Thoracic aorta (tissue), 2 donors: Measurements from ENCODE around the gene EHMT1. TPM values are rescaled to one million over a fixed set of nuclear protein-coding genes. Genes with fewer than 3 reads are reported as not detected.

Experiments used
- ATAC-seq: fragments of 150-250 bp; one replicate; pipeline ENCODE4 v1.8.0; 2017; ENCODE audit warnings: low read depth; ENCODE audit not compliant: insufficient number of reproducible peaks, low FRiP score
- DNase-seq: peaks from one replicate; pipeline ENCODE4 v3.0.0-alpha.2; 2020; ENCODE audit warnings: low spot score
- H3K27ac ChIP-seq, 2 donors: fragments of 200-600 bp; sonication (generic); 1 replicate in 1 of 2; 2 replicates in 1 of 2; pipeline ENCODE4 v1.5.1; 2016; ENCODE audit warnings: mild to moderate bottlenecking in 2 of 2, moderate library complexity in 2 of 2
- H3K27me3 ChIP-seq: fragments of 200-600 bp; sonication (generic); replicated peaks from 2 replicates; pipeline ENCODE4 v1.6.0; 2016; ENCODE audit warnings: mild to moderate bottlenecking; ENCODE audit not compliant: insufficient read depth
- H3K36me3 ChIP-seq: fragments of 200-600 bp; sonication (generic); one replicate; pipeline ENCODE4 v1.5.1; 2016
- H3K4me1 ChIP-seq, 2 donors: fragments of 200-600 bp; sonication (generic); 1 replicate in 1 of 2; 2 replicates in 1 of 2; pipeline versions ENCODE4 v1.5.1 to v1.6.0; 2016; ENCODE audit warnings: low read depth in 2 of 2, mild to moderate bottlenecking in 1 of 2; ENCODE audit not compliant: control insufficient read depth in 1 of 2
- H3K4me3 ChIP-seq: fragments of 200-600 bp; sonication (generic); 2 replicates; pipeline ENCODE4 v1.5.1; 2016; ENCODE audit warnings: mild to moderate bottlenecking
- H3K9me3 ChIP-seq: fragments of 200-600 bp; sonication (generic); 2 replicates; pipeline ENCODE4 v1.5.1; 2016
- CTCF ChIP-seq: fragments of 200-600 bp; sonication (generic); IDR thresholded peaks from one replicate; pipeline ENCODE4 v1.5.1; 2019; ENCODE audit warnings: antibody characterized with exemption
- total RNA-seq, 2 donors: library from RNA; depleted of rRNA; stranded (reverse); fragments of >200 nt; gene quantifications; one replicate each; pipeline versions ENCODE4 v1.1.0 to v1.2.3, GENCODE V29; 2016

EHMT1 gene
- total RNA-seq, 2 donors from 2014 or later = 67.6 to 150 TPM

- no peak for TF ChIP-seq CTCF
- ATAC-seq = no peak
- H3K27me3 ChIP-seq = no peaks in the 10 kb centered on the region
- no peak overlapping the region for H3K4me3 ChIP-seq
- H3K4me1 ChIP-seq = peaks cover 0 to 10% of the 10 kb centered on the region in 2 donors
- no peak for DNase-seq
- no peaks in the 10 kb centered on the region for H3K9me3 ChIP-seq
- no peak overlapping the region for H3K27ac ChIP-seq
- H3K36me3 ChIP-seq = peaks cover 24% of the 10 kb centered on the region
Measured at GRCh38 chr9:137762414-137763061, 143.7 kb downstream of the EHMT1 start.

- Histone ChIP-seq H3K9me3 (no peaks in the 10 kb centered on the region), H3K36me3 (peaks cover 23% of the 10 kb centered on the region), H3K27ac (no peak overlapping the region), H3K27me3 (no peaks in the 10 kb centered on the region), H3K4me1 (peaks cover 0 to 10% of the 10 kb centered on the region in 2 donors), H3K4me3 (no peak overlapping the region)
- DNase-seq (no peak), ATAC-seq (no peak)
- no peak for TF ChIP-seq CTCF
Measured at GRCh38 chr9:137763271-137763955, 144.6 kb downstream of the EHMT1 start.

GRCh38 chr9:137764171-137764671 lies 145.4 kb downstream of the EHMT1 start:
- DNase-seq = no peak
- H3K4me1 ChIP-seq = peaks cover 0 to 10% of the 10 kb centered on the region in 2 donors
- no peak overlapping the region for H3K27ac ChIP-seq
- no peaks in the 10 kb centered on the region for H3K9me3 ChIP-seq
- H3K4me3 ChIP-seq = no peak overlapping the region
- TF ChIP-seq CTCF = no peak
- H3K36me3 ChIP-seq = peaks cover 17% of the 10 kb centered on the region
- no peaks in the 10 kb centered on the region for H3K27me3 ChIP-seq
- no peak for ATAC-seq

- H3K4me3 ChIP-seq = no peak overlapping the region
- no peaks in the 10 kb centered on the region for H3K9me3 ChIP-seq
- ATAC-seq (no peak), DNase-seq (no peak)
- H3K4me1 ChIP-seq = peaks cover 0 to 10% of the 10 kb centered on the region in 2 donors
- TF ChIP-seq CTCF = no peak
- peaks cover 12% of the 10 kb centered on the region for H3K36me3 ChIP-seq
- H3K27ac ChIP-seq = no peak overlapping the region
- H3K27me3 ChIP-seq = no peaks in the 10 kb centered on the region
Measured at GRCh38 chr9:137764981-137765380, 146.2 kb downstream of the EHMT1 start.

- Histone ChIP-seq H3K36me3 (peaks cover 13% of the 10 kb centered on the region), H3K27ac (no peak overlapping the region), H3K27me3 (no peaks in the 10 kb centered on the region), H3K4me3 (no peak overlapping the region), H3K4me1 (peaks cover 0 to 10% of the 10 kb centered on the region in 2 donors), H3K9me3 (no peaks in the 10 kb centered on the region)
- no peak for TF ChIP-seq CTCF
- DNase-seq (no peak), ATAC-seq (no peak)
Measured at GRCh38 chr9:137765536-137765935, 146.7 kb downstream of the EHMT1 start.
